ENCODE measurements around the gene BLID.
A peak's percentile ranks its signal among the peaks of the same experiment; 100 is the strongest.

The BLID gene

DNA sequence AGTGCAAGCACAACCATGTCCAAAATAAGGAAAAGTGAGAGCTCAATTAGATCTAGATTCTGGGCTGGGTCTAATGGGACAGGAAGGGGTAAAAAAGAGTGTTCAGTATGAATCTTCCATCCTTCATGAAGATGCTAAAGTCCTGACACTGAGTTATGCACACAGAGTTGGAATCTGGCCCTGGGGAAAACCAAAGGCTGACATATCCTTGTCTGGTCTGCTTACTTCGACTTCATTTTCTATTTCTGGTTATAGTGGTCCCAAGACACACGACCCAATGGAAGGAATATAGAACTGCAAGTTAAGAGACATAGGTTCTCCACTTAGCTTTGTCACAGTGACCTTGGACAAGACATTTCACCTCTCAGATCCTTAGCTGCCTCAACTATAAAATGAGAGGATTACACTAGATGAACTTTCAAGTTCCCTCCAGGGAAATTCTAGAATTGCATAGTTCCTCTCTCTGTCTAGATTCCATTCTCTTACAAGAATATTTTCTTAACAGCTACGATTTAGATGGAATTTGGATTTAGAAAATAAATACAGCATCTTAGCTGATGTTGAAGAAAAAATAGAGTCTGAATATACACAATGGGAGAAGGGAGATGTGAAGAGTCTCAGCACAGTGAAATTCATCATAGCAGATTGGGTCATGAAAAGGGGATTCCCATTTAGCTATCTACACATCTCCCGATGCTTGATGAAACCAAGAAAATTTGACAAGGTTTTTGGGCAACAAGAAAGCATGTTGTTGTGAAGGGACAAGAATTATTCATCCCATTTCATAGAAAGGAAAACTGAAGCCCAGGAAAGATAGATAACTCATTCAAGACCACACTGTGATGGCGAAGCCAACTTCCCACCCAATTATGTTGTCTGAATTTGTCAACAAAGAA, 3.3 kb downstream of the BLID start:
- no peak for TF ChIP-seq FOXM1 (IDR thresholded peaks at IDR 0.05; ENCODE audit: borderline replicate concordance)
- no peak for TF ChIP-seq FOXA1 (IDR thresholded peaks at IDR 0.05)
- TF ChIP-seq BHLHE40 (IDR thresholded peaks at IDR 0.05; ENCODE audit: borderline replicate concordance), result no peak
- TF ChIP-seq SP1 (IDR thresholded peaks at IDR 0.05), result no peak
- TF ChIP-seq HDGF (IDR thresholded peaks at IDR 0.05; ENCODE audit: borderline replicate concordance), result no peak
- TF ChIP-seq L3MBTL2 (conservative IDR thresholded peaks at IDR 0.05), result no peak
- TF ChIP-seq ELF4 (IDR thresholded peaks at IDR 0.05), result no peak
- no peak for TF ChIP-seq ARNT (IDR thresholded peaks at IDR 0.05)
- TF ChIP-seq, protein P1, sequence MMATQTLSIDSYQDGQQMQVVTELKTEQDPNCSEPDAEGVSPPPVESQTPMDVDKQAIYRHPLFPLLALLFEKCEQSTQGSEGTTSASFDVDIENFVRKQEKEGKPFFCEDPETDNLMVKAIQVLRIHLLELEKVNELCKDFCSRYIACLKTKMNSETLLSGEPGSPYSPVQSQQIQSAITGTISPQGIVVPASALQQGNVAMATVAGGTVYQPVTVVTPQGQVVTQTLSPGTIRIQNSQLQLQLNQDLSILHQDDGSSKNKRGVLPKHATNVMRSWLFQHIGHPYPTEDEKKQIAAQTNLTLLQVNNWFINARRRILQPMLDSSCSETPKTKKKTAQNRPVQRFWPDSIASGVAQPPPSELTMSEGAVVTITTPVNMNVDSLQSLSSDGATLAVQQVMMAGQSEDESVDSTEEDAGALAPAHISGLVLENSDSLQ (IDR thresholded peaks at IDR 0.05), result no peak
- no peak for TF ChIP-seq ZNF384 (IDR thresholded peaks at IDR 0.05)
- no peak for TF ChIP-seq NFRKB (IDR thresholded peaks at IDR 0.05)
- TF ChIP-seq TARDBP (IDR thresholded peaks at IDR 0.05), result no peak
- TF ChIP-seq SUZ12 (IDR thresholded peaks at IDR 0.05), result no peak
- no peak for TF ChIP-seq FOXK2 (IDR thresholded peaks at IDR 0.05)
- TF ChIP-seq LEF1 (IDR thresholded peaks at IDR 0.05; ENCODE audit: borderline replicate concordance), result no peak
- no peak for TF ChIP-seq CTBP1 (IDR thresholded peaks at IDR 0.05; ENCODE audit: borderline replicate concordance)
- ChIA-PET POLR2A (no interaction called here), CTCF (interaction anchor here (0.8 kb wide), 1 partner anchor 776 kb away, joined by 3 read pairs; no protein-coding TSS in a partner anchor)
- DNase-seq (ENCODE audit: extremely low spot score), result no peak

DNA sequence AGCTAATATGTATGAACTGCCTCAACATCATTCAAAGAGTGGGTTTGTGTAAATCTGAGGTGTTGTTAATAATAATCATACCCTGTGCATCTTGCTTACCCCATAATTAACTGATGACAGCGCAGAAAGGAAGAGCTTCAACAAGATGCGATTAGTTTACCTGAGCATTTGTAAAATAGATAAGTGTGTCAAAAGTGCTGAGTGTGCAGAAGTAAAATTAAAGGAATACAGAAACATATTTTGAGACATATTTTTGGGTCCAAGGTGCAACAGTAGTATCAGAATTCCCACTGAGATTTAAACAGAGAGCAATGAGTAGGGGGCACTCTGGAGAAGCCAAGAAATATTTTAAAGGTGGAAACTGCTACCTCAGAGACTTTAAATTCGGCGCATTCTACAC, 6.1 kb downstream of the BLID start:
- TF ChIP-seq TARDBP (IDR thresholded peaks at IDR 0.05), result no peak
- TF ChIP-seq NFRKB (IDR thresholded peaks at IDR 0.05), result no peak
- no peak for TF ChIP-seq SUZ12 (IDR thresholded peaks at IDR 0.05)
- TF ChIP-seq ARNT (IDR thresholded peaks at IDR 0.05), result no peak
- TF ChIP-seq ZNF384 (IDR thresholded peaks at IDR 0.05), result no peak
- no peak for TF ChIP-seq FOXA1 (IDR thresholded peaks at IDR 0.05)
- no peak for TF ChIP-seq SP1 (IDR thresholded peaks at IDR 0.05)
- no peak for TF ChIP-seq LEF1 (IDR thresholded peaks at IDR 0.05; ENCODE audit: borderline replicate concordance)
- TF ChIP-seq FOXK2 (IDR thresholded peaks at IDR 0.05), result no peak
- no peak for TF ChIP-seq ELF4 (IDR thresholded peaks at IDR 0.05)
- DNase-seq (ENCODE audit: extremely low spot score), result no peak
- ChIA-PET CTCF (interaction anchor here (0.5 kb wide), 1 partner anchor 411 kb away, joined by 3 read pairs; no protein-coding TSS in a partner anchor), POLR2A (no interaction called here)

DNA sequence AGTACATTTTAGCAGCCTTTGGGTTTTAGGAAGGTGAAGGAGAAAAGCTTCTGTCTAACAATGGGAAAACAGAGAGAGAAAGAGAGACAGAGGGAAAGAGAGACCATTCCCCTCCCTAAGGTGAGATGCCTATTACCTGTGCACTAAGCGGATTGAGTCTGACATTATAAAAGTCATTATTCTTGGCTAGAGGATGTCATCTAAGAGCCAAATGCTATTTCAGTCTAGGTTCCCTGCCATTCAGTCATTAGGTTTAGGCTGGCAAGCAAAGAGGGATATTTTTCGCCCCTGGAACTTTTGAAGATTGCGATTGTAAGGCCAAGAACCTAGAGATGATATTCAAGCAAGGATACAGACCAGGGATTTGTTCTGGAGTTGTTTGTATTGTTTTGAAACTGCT, 7.2 kb downstream of the BLID start:
- CTCF ChIA-PET, result interaction anchor here (0.5 to 0.8 kb wide), 5 partner anchors 12 to 433 kb away, joined by 3 to 4 read pairs (median 3); no protein-coding TSS in a partner anchor
- POLR2A ChIA-PET, result no interaction called here
- TF ChIP-seq SP1 (IDR thresholded peaks at IDR 0.05) (no peak), SUZ12 (IDR thresholded peaks at IDR 0.05) (no peak)
- DNase-seq (ENCODE audit: extremely low spot score), result no peak

DNA sequence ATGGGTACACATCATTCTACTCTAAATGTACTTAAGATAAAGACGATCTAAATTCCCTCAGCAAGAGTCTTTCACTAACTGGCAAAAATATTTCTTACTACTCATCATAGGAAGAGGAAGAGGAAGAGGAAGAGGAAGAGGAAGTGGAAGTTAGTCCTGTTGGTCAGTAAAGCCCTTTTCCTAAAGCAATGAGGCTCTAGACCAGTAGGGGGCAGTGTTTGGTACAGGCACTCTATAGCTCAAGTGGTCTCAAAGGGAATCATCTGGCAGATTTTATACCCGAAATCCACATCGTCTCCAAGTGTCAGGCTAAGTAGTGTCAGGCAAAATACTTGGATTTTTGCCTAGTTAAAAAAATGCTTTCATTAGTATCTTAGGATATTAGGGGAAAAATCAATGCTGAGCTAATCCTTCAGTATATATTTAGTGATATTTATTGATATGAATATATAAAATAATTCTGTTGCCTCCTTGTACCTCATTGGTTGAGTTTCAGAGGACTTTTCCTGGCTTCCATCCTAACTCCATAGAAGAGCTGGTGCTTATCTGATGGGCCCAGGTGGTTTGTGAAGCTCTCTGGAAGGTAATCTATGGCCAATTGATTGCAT, 7.7 kb downstream of the BLID start:
- DNase-seq (ENCODE audit: extremely low spot score), result peak; percentile 22
- TF ChIP-seq ELF4 (IDR thresholded peaks at IDR 0.05) (no peak), FOXM1 (IDR thresholded peaks at IDR 0.05; ENCODE audit: borderline replicate concordance) (no peak), ARNT (IDR thresholded peaks at IDR 0.05) (no peak), SUZ12 (IDR thresholded peaks at IDR 0.05) (no peak), HDGF (IDR thresholded peaks at IDR 0.05; ENCODE audit: borderline replicate concordance) (no peak), NFRKB (IDR thresholded peaks at IDR 0.05) (no peak), LEF1 (IDR thresholded peaks at IDR 0.05; ENCODE audit: borderline replicate concordance) (no peak), TARDBP (IDR thresholded peaks at IDR 0.05) (no peak), BHLHE40 (IDR thresholded peaks at IDR 0.05; ENCODE audit: borderline replicate concordance) (no peak), CTBP1 (IDR thresholded peaks at IDR 0.05; ENCODE audit: borderline replicate concordance) (no peak)
- TF ChIP-seq, protein P1 (IDR thresholded peaks at IDR 0.05), result no peak
- POLR2A ChIA-PET, result no interaction called here
- CTCF ChIA-PET, result interaction anchor here (0.5 to 0.8 kb wide), 5 partner anchors 11 to 432 kb away, joined by 3 to 4 read pairs (median 3); no protein-coding TSS in a partner anchor

DNA sequence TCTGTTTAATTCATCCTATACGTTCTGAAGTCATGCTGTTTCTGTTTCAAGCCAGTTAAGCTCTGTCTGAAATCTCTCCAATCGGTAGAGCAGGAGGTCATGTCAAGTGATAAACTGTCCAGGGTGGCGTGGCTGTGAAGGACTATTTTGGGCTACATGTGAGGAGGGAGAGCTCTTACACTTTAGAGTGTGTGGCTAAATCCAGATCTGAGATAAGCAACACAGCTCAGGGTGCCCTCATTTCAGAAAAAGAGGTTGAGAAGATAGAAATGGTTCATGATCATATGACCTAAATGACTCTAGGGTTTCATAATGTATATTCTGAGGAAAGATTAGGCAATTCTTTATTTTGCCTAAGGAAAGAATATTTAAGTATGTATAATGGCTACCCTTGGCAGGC, 8.4 kb downstream of the BLID start:
- DNase-seq (ENCODE audit: extremely low spot score), result no peak
- CTCF ChIA-PET, result no interaction called here

More for the DNA sequence above, 8.4 kb downstream of the BLID start:
- POLR2A ChIA-PET, result no interaction called here
- TF ChIP-seq TARDBP (IDR thresholded peaks at IDR 0.05), result no peak
- TF ChIP-seq FOXM1 (IDR thresholded peaks at IDR 0.05; ENCODE audit: borderline replicate concordance), result no peak
- TF ChIP-seq SUZ12 (IDR thresholded peaks at IDR 0.05), result no peak
- no peak for TF ChIP-seq SP1 (IDR thresholded peaks at IDR 0.05)
- TF ChIP-seq HDGF (IDR thresholded peaks at IDR 0.05; ENCODE audit: borderline replicate concordance), result no peak
- TF ChIP-seq, protein P1 (IDR thresholded peaks at IDR 0.05), result no peak
- no peak for TF ChIP-seq LEF1 (IDR thresholded peaks at IDR 0.05; ENCODE audit: borderline replicate concordance)
- TF ChIP-seq FOXK2 (IDR thresholded peaks at IDR 0.05), result no peak
- TF ChIP-seq ARNT (IDR thresholded peaks at IDR 0.05), result no peak
- no peak for TF ChIP-seq NFRKB (IDR thresholded peaks at IDR 0.05)
- TF ChIP-seq CTBP1 (IDR thresholded peaks at IDR 0.05; ENCODE audit: borderline replicate concordance), result no peak
- no peak for TF ChIP-seq FOXA1 (IDR thresholded peaks at IDR 0.05)
